ENCODE data around the gene TMCO5A.

Gene TMCO5A

GRCh38 chr15:37978231-37978630 is 43.8 kb downstream of the TMCO5A start:
- DNase-seq = no peak

- no peak for DNase-seq
These were observed 45.4 kb downstream of the TMCO5A start for GRCh38 chr15:37979671-37980409.

GRCh38 chr15:37981201-37981600 is 46.8 kb downstream of the TMCO5A start:
- no peak for DNase-seq

GRCh38 chr15:37981775-37982174 is 47.3 kb downstream of the TMCO5A start:
- no peak for DNase-seq

- no peak for DNase-seq
These were observed 49.9 kb downstream of the TMCO5A start for GRCh38 chr15:37984368-37984767.

- DNase-seq = no peak
These were observed 61.3 kb downstream of the TMCO5A start for GRCh38 chr15:37995461-37996347.
